Amniotic stem cell (primary cell): ENCODE data around the gene SRGAP2B.
A peak's percentile ranks its signal among the peaks of the same experiment; 100 is the strongest.
"Not testable (repeated sequence)": the region's sequence is repeated elsewhere in the genome, so short reads cannot be mapped to it uniquely, and the experiment has no call there.

Experiments
- DNase-seq: peaks from one replicate; lab custom pipeline; 2025; lab: John Stamatoyannopoulos, UW

Gene SRGAP2B

GRCh38 chr1:144995833-144996410, 99.2 kb downstream of the SRGAP2B start:
- not testable (repeated sequence) for DNase-seq

- DNase-seq = peak; percentile 18
Observed at GRCh38 chr1:144992915-144993314, 102.2 kb downstream of the SRGAP2B start.

DNA sequence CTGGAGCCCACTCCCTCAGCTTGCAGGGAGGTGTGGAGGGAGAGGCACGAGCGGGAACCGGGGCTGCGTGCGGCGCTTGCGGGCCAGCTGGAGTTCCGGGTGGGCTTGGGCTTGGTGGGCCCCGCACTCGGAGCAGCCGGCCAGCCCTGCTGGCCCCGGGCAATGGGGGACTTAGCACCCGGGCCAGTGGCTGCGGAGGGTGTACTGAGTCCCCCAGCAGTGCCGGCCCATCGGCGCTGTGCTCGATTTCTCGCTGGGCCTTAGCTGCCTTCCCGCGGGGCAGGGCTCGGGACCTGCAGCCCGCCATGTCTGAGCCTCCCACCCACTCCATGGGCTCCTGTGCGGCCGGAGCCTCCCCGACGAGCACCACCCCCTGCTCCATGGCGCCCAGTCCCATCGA, 104.5 kb downstream of the SRGAP2B start:
- DNase-seq = not testable (repeated sequence)

- not testable (repeated sequence) for DNase-seq
Observed at GRCh38 chr1:144987131-144987530, 108.0 kb downstream of the SRGAP2B start.

- DNase-seq = not testable (repeated sequence)
Observed at GRCh38 chr1:144986171-144986860, 108.8 kb downstream of the SRGAP2B start.

DNA sequence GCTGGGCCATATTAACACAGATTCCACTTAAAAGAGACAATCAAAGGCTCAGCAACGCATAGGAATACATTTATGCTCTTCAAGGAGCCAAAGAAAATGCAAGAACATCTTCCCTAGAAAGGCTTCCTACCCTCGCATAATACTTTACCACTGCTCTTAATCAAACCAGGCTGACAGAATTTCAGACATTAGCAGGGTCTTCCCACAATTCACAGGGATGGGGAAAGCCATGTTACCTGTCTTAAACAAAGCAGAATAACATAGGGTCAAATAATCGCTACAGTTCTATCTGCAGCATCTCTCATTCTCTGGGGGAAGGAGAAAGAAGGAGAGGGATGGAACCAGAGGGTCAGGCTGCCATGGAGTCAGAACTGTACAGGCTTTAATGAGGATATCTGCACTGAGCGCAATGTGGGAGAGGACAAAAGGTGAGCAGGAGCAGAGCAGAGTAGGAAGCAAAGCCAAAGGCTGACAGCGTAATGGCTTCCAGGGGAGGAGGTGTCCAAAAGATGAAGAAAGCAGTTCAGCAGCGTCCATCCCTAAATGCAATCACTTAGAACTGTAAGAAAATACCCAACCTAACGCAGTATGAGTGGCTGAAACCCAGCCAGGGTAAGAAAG, 109.5 kb downstream of the SRGAP2B start:
- not testable (repeated sequence) for DNase-seq

- DNase-seq = not testable (repeated sequence)
Observed at GRCh38 chr1:144982802-144983525, 112.2 kb downstream of the SRGAP2B start.

GRCh38 chr1:144981157-144981556, 114.0 kb downstream of the SRGAP2B start:
- not testable (repeated sequence) for DNase-seq

GRCh38 chr1:144979960-144980595, 115.0 kb downstream of the SRGAP2B start:
- not testable (repeated sequence) for DNase-seq

DNA sequence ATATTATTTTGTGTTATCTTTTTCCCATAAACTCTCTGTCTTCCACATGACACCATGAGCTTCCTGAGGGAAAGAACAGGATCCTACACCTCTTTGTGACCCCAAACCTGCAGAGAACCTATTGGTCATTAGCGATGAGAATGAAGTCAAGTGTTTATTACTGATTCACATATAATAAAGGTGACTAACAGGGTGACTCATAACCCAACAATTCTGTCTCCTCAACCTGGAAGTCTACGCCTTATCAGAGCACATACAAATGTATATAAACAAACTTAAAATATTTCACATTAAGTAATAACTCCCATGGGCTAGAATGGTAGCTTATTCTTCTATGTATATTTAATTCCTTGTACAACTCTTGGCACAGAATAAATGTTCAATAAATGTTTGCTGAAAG, 117.3 kb downstream of the SRGAP2B start:
- DNase-seq = not testable (repeated sequence)

DNA sequence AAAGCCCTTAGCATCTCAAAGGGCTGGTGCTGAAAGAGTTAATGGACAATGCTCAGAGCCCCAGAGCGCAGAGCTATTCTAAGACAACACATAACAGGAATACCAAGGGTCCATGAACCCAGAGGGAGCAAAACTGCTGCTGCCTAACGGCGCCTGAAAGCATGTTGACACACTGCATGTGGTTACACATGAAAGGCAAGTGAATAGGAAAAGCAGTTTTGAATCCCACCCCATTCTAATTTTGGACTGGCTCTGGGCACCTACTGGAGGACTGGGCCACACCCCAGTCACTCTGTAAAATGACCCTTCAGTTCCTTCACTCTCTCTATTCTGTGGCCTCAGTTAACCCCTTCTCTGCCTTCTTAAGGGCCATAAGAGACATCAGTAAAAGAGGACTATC, 123.2 kb downstream of the SRGAP2B start:
- DNase-seq = not testable (repeated sequence)

- not testable (repeated sequence) for DNase-seq
Observed at GRCh38 chr1:144966488-144966887, 128.6 kb downstream of the SRGAP2B start.

DNA sequence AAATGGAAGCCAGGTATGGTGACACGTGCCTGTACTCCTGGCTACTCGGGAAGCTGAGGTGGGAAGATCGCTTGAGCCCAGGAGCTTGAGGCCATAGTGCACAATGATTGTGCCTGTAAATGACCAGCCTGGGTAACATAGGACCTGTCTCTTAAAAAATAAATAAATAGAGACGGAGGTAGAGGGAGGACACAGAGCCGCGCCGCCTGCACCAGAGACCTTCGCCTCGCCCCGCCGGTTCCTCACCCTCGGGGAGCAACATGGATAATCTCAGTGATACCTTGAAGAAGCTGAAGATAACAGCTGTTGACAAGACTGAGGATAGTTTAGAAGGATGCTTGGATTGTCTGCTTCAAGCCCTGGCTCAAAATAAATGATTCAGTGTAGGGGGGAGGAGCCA, 130.4 kb downstream of the SRGAP2B start:
- not testable (repeated sequence) for DNase-seq

- not testable (repeated sequence) for DNase-seq
Observed at GRCh38 chr1:144964186-144964585, 130.9 kb downstream of the SRGAP2B start.

DNA sequence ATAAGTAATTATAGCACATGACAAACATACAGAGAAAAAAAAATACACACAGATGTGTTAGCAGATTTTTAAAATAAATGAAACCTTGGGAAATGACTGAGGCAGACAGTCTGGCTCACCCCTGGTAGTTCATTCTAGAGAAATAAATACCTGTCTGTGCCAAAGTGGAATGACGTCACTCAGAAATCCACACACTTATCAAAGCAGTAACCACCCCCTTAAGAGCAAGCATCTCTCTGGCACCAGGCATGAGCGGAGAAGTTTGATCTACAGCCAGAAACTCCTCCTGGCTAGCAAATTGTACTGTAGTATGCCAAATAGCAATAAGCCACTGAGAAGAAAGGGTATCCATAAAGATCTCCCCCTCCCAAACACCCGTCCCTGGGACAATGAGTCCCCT, 131.6 kb downstream of the SRGAP2B start:
- not testable (repeated sequence) for DNase-seq

GRCh38 chr1:144961604-144962583, 133.2 kb downstream of the SRGAP2B start:
- not testable (repeated sequence) for DNase-seq

- DNase-seq = not testable (repeated sequence)
Observed at GRCh38 chr1:144960929-144961488, 134.1 kb downstream of the SRGAP2B start.

- not testable (repeated sequence) for DNase-seq
Observed at GRCh38 chr1:144948390-144948789, 146.7 kb downstream of the SRGAP2B start.

DNA sequence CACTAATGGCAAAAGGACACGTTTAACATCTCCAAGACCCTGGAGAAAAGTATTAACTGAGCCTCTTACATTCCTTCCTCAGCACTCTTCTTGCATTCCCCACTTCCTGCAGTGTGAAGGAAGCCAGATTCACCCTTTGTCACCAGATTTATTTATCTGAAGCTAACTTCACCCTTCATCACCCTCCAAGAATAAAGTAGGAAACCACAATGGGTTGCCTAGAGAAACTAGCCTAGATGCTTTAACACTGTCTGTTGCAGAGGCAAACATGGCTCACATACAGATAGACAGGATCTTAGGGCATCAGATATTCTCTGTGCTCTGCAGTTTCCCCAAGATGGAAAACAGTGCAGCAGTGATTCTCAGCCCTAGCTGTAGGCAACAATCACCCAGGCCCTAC, 147.6 kb downstream of the SRGAP2B start:
- not testable (repeated sequence) for DNase-seq
